Hepatocyte (in vitro differentiated cells): ENCODE measurements around the gene FCGR3B.
"Not testable (repeated sequence)": the region's sequence is repeated elsewhere in the genome, so short reads cannot be mapped to it uniquely, and the experiment has no call there.

Experiments used
- EZH2phosphoT487 ChIP-seq: fragments of 200-600 bp; sonication (generic); IDR thresholded peaks from one replicate; pipeline ENCODE4 v1.6.1; 2018; ENCODE audit warnings: antibody characterized with exemption, mild to moderate bottlenecking, low read depth, moderate library complexity; ENCODE audit not compliant: unreplicated experiment, severe bottlenecking
- TF ChIP-seq, protein P1 (sequence below): fragments of 200-600 bp; sonication (generic); IDR thresholded peaks from 2 replicates; pipeline ENCODE4 v1.5.1; 2016; ENCODE audit warnings: antibody characterized with exemption, mild to moderate bottlenecking; ENCODE audit not compliant: poor library complexity

DNA sequence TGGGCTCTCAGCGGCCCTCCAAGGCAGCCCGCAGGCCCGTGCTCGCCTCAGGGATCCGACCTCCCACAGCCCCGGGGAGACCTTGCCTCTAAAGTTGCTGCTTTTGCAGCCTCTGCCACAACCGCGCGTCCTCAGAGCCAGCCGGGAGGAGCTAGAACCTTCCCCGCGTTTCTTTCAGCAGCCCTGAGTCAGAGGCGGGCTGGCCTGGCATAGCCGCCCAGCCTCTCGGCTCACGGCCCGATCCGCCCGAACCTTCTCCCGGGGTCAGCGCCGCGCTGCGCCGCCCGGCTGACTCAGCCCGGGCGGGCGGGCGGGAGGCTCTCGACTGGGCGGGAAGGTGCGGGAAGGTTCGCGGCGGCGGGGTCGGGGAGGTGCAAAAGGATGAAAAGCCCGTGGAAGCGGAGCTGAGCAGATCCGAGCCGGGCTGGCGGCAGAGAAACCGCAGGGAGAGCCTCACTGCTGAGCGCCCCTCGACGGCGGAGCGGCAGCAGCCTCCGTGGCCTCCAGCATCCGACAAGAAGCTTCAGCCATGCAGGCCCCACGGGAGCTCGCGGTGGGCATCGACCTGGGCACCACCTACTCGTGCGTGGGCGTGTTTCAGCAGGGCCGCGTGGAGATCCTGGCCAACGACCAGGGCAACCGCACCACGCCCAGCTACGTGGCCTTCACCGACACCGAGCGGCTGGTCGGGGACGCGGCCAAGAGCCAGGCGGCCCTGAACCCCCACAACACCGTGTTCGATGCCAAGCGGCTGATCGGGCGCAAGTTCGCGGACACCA is 25.0 kb downstream of the FCGR3B start:
- TF ChIP-seq, protein P1, sequence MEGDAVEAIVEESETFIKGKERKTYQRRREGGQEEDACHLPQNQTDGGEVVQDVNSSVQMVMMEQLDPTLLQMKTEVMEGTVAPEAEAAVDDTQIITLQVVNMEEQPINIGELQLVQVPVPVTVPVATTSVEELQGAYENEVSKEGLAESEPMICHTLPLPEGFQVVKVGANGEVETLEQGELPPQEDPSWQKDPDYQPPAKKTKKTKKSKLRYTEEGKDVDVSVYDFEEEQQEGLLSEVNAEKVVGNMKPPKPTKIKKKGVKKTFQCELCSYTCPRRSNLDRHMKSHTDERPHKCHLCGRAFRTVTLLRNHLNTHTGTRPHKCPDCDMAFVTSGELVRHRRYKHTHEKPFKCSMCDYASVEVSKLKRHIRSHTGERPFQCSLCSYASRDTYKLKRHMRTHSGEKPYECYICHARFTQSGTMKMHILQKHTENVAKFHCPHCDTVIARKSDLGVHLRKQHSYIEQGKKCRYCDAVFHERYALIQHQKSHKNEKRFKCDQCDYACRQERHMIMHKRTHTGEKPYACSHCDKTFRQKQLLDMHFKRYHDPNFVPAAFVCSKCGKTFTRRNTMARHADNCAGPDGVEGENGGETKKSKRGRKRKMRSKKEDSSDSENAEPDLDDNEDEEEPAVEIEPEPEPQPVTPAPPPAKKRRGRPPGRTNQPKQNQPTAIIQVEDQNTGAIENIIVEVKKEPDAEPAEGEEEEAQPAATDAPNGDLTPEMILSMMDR, result not testable (repeated sequence)
- TF ChIP-seq EZH2phosphoT487, result not testable (repeated sequence)
